ENCODE results near the gene MAST2. TPM values are rescaled to one million over a fixed set of nuclear protein-coding genes. Genes with fewer than 3 reads are reported as not detected.

MAST2 gene
- total RNA-seq, 1 experiment from 2014 or later = 41.9 TPM

GRCh38 chr1:45892068-45892785 is 88.8 kb downstream of the MAST2 start:
- H3K27me3 ChIP-seq (ENCODE audit: insufficient read depth, low read length) = no peaks in the 10 kb centered on the region
- ATAC-seq (peak; percentile 96), DNase-seq (ENCODE audit: low read depth, low spot score) (peak; percentile 93)
- H3K9me2 ChIP-seq (ENCODE audit: insufficient read depth) = no peaks in the 10 kb centered on the region
- H3K36me3 ChIP-seq (ENCODE audit: control insufficient read depth in 1 of 2, insufficient read depth in 2 of 2, low read length in 2 of 2) = no peaks in the 10 kb centered on the region; a peak in 1 of 4 replicates
- H3K79me2 ChIP-seq (ENCODE audit: insufficient read depth, low read length) = peaks cover 51% of the 10 kb centered on the region
- CTCF ChIA-PET = no interaction called here
- RAD21 ChIA-PET (ENCODE audit: low non-redundant PET in 1 of 2, low total read pairs in 2 of 2, uncharacterized antibody in 2 of 2, unreplicated experiment in 2 of 2) = no interaction called here
- BruUV-seq (replicated peaks) = TSS peak; percentile 72
- intact Hi-C loops (cut with micrococcal nuclease) = no loop called here
- H3K4me3 ChIP-seq (replicated peaks in 1 of 2; ENCODE audit: low read depth in 1 of 2, low read length in 2 of 2) = peak overlapping the region in 1 of 2 experiments; percentile 26; a peak in 3 of 4 replicates
- H3K4me2 ChIP-seq (ENCODE audit: low read length) = peak overlapping the region; percentile 77
- no peaks in the 10 kb centered on the region for H4K20me1 ChIP-seq (ENCODE audit: insufficient read depth)
- POLR2A ChIA-PET = interaction anchor here (1.0 to 1.5 kb wide), 2 partner anchors 291 to 308 kb away, joined by 3 read pairs; no protein-coding TSS in a partner anchor
- peak overlapping the region; percentile 54 for H3K9ac ChIP-seq (ENCODE audit: low read length)
- H3K9me3 ChIP-seq (ENCODE audit: control insufficient read depth in 1 of 2, insufficient read depth in 1 of 2, low read depth in 1 of 2, low read length in 2 of 2) = no peaks in the 10 kb centered on the region
- peaks cover 26 to 38% of the 10 kb centered on the region in 2 experiments for H3K4me1 ChIP-seq (ENCODE audit: control insufficient read depth in 1 of 2, insufficient read depth in 2 of 2, low read length in 2 of 2)
- H2AFZ ChIP-seq (ENCODE audit: low read depth, low read length, poor library complexity, severe bottlenecking) = no peak overlapping the region
- H3K27ac ChIP-seq (ENCODE audit: low read depth, low read length) = peak overlapping the region; percentile 80
- TF ChIP-seq EGR1 (IDR thresholded peaks at IDR 0.05; ENCODE audit: low read depth) = peak; percentile 55; the same call in 1 of the 2 replicates
- 0 out of 2 replicates have a peak, but pooled peaks have one; percentile 61 for TF ChIP-seq SRF (IDR thresholded peaks at IDR 0.05; ENCODE audit: low read depth)
- TF ChIP-seq POLR2A (IDR thresholded peaks at IDR 0.05; ENCODE audit: borderline replicate concordance, extremely low read depth, insufficient read depth, insufficient read length) = no peak
- TF ChIP-seq POLR2AphosphoS5 (IDR thresholded peaks at IDR 0.05; ENCODE audit: low read depth, low read length) = peak; percentile 66; the same call in 1 of the 2 replicates
- TF ChIP-seq RAD21 (IDR thresholded peaks at IDR 0.05; ENCODE audit: low read depth) = peak; percentile 35; the same call in 1 of the 2 replicates
- TF ChIP-seq YY1 (IDR thresholded peaks at IDR 0.05; ENCODE audit: extremely low read depth, insufficient replicate concordance, low read depth, low read length) = no peak
- TF ChIP-seq SIN3A (IDR thresholded peaks at IDR 0.05; ENCODE audit: low read depth) = peak; percentile 72; the same call in 1 of the 2 replicates
- no peak for TF ChIP-seq ZBTB33 (IDR thresholded peaks at IDR 0.05; ENCODE audit: extremely low read depth, insufficient replicate concordance, low read length)
- peak; percentile 67 for TF ChIP-seq CBX3 (IDR thresholded peaks at IDR 0.05; ENCODE audit: low read depth)
- no peak for TF ChIP-seq ZFX (IDR thresholded peaks at IDR 0.05)
- peak; percentile 96 for TF ChIP-seq FOSL1 (IDR thresholded peaks at IDR 0.05; ENCODE audit: low read depth)
- no peak for TF ChIP-seq EZH2phosphoT487 (IDR thresholded peaks at IDR 0.05; ENCODE audit: borderline replicate concordance)
- peak; percentile 85 for TF ChIP-seq SP1 (IDR thresholded peaks at IDR 0.05; ENCODE audit: low read depth)
- TF ChIP-seq REST (IDR thresholded peaks at IDR 0.05; ENCODE audit: low read depth) = no peak
- TF ChIP-seq ZNF274 (IDR thresholded peaks at IDR 0.05; ENCODE audit: low read depth, low read length) = no peak
- peak; percentile 69 for TF ChIP-seq CEBPB (IDR thresholded peaks at IDR 0.05; ENCODE audit: low read depth)
- no peak for TF ChIP-seq ELF1 (IDR thresholded peaks at IDR 0.05; ENCODE audit: borderline replicate concordance, low read depth)
- TF ChIP-seq ATF3 (IDR thresholded peaks at IDR 0.05) = no peak
- TF ChIP-seq EZH2 (IDR thresholded peaks at IDR 0.05) = no peak
- TF ChIP-seq TCF7L2 (IDR thresholded peaks at IDR 0.05; ENCODE audit: borderline replicate concordance, extremely low read depth, insufficient read depth, insufficient read length) = peak; percentile 91
- TF ChIP-seq MAX (IDR thresholded peaks at IDR 0.05) = peak; percentile 44; the same call in 1 of the 2 replicates
